HEK293 (cell line): ENCODE data around the gene OCLN.

ENCODE experiments used
- GLI2 ChIP-seq: fragments of 450-650 bp; formaldehyde crosslinking; IDR thresholded peaks from 2 replicates; pipeline ENCODE4; 2017; ENCODE audit warnings: missing biosample characterization, missing genetic modification characterization, low read depth, borderline replicate concordance
- KLF10 ChIP-seq: fragments of 450-650 bp; IDR thresholded peaks from 2 replicates; pipeline ENCODE4 v1.5.1; 2018; ENCODE audit warnings: missing biosample characterization, mild to moderate bottlenecking, missing genetic modification characterization
- KLF7 ChIP-seq: fragments of 450-650 bp; formaldehyde crosslinking; IDR thresholded peaks from 2 replicates; pipeline ENCODE4 v1.5.1; 2016; ENCODE audit warnings: missing biosample characterization, missing genetic modification characterization, borderline replicate concordance
- YY1 ChIP-seq: fragments of 450-650 bp; formaldehyde crosslinking; IDR thresholded peaks from 2 replicates; pipeline ENCODE4 v1.5.1; 2018; ENCODE audit warnings: missing biosample characterization, missing genetic modification characterization
- ZBTB10 ChIP-seq: fragments of 450-650 bp; formaldehyde crosslinking; IDR thresholded peaks from 2 replicates; pipeline ENCODE4 v1.5.1; 2016; ENCODE audit warnings: missing biosample characterization, missing genetic modification characterization
- ZBTB7A ChIP-seq: fragments of 450-650 bp; formaldehyde crosslinking; IDR thresholded peaks from 2 replicates; pipeline ENCODE4 v1.5.1; 2016; ENCODE audit warnings: low read depth, missing biosample characterization, missing genetic modification characterization
- ZFP41 ChIP-seq: fragments of 450-650 bp; formaldehyde crosslinking; IDR thresholded peaks from 2 replicates; pipeline ENCODE4 v1.5.1; 2016; ENCODE audit warnings: missing biosample characterization, missing genetic modification characterization, borderline replicate concordance
- ZNF132 ChIP-seq: fragments of 450-650 bp; formaldehyde crosslinking; IDR thresholded peaks from 2 replicates; pipeline ENCODE4 v1.5.1; 2017; ENCODE audit warnings: missing biosample characterization, missing genetic modification characterization, borderline replicate concordance
- ZNF2 ChIP-seq: fragments of 450-650 bp; formaldehyde crosslinking; IDR thresholded peaks from 2 replicates; pipeline ENCODE4 v1.5.1; 2016; ENCODE audit warnings: missing biosample characterization, missing genetic modification characterization
- ZNF266 ChIP-seq: fragments of 450-650 bp; formaldehyde crosslinking; IDR thresholded peaks from 2 replicates; pipeline ENCODE4 v1.5.1; 2016; ENCODE audit warnings: missing biosample characterization, missing genetic modification characterization, low read depth
- ZNF362 ChIP-seq: fragments of 450-650 bp; formaldehyde crosslinking; IDR thresholded peaks from 2 replicates; pipeline ENCODE4 v1.5.1; 2016; ENCODE audit warnings: missing biosample characterization, missing genetic modification characterization
- ZNF366 ChIP-seq: fragments of 450-650 bp; formaldehyde crosslinking; conservative IDR thresholded peaks from 2 replicates; pipeline ENCODE4 v1.5.1; 2016; ENCODE audit warnings: missing biosample characterization, missing genetic modification characterization
- ZNF37A ChIP-seq: fragments of 450-650 bp; IDR thresholded peaks from 2 replicates; pipeline ENCODE4 v1.5.1; 2018; ENCODE audit warnings: missing biosample characterization, missing genetic modification characterization
- ZNF426 ChIP-seq: fragments of 450-650 bp; formaldehyde crosslinking; IDR thresholded peaks from 2 replicates; pipeline ENCODE4 v1.5.1; 2017; ENCODE audit warnings: missing biosample characterization, missing genetic modification characterization, mild to moderate bottlenecking, inconsistent platforms, moderate library complexity
- ZNF510 ChIP-seq: fragments of 450-650 bp; formaldehyde crosslinking; IDR thresholded peaks from 2 replicates; pipeline ENCODE4 v1.5.1; 2018; ENCODE audit warnings: mild to moderate bottlenecking, missing genetic modification characterization, missing biosample characterization; ENCODE audit not compliant: insufficient replicate concordance
- ZNF600 ChIP-seq: fragments of 450-650 bp; formaldehyde crosslinking; IDR thresholded peaks from 2 replicates; pipeline ENCODE4 v1.5.1; 2016; ENCODE audit warnings: missing biosample characterization, missing genetic modification characterization
- ZNF621 ChIP-seq: fragments of 450-650 bp; formaldehyde crosslinking; IDR thresholded peaks from 2 replicates; pipeline ENCODE4 v1.5.1; 2017; ENCODE audit warnings: missing biosample characterization, missing genetic modification characterization
- ZNF707 ChIP-seq: fragments of 450-650 bp; formaldehyde crosslinking; IDR thresholded peaks from 2 replicates; pipeline ENCODE4 v1.5.1; 2016; ENCODE audit warnings: missing biosample characterization, missing genetic modification characterization
- ZNF777 ChIP-seq: fragments of 450-650 bp; formaldehyde crosslinking; IDR thresholded peaks from 2 replicates; pipeline ENCODE4 v1.5.1; 2017; ENCODE audit warnings: missing biosample characterization, missing genetic modification characterization, borderline replicate concordance
- ZNF785 ChIP-seq: fragments of 450-650 bp; formaldehyde crosslinking; IDR thresholded peaks from 2 replicates; pipeline ENCODE4 v1.5.1; 2016; ENCODE audit warnings: missing biosample characterization, missing genetic modification characterization
- TF ChIP-seq, protein P1 (sequence below): fragments of 450-650 bp; formaldehyde crosslinking; conservative IDR thresholded peaks from 2 replicates; pipeline ENCODE4 v1.5.1; 2016; ENCODE audit warnings: low read depth, missing biosample characterization, missing genetic modification characterization
- TF ChIP-seq, protein P2 (sequence below): fragments of 450-650 bp; formaldehyde crosslinking; IDR thresholded peaks from 2 replicates; pipeline ENCODE4 v1.5.1; 2016; ENCODE audit warnings: missing biosample characterization, missing genetic modification characterization
- TF ChIP-seq, protein P3 (sequence below): fragments of 450-650 bp; formaldehyde crosslinking; IDR thresholded peaks from 2 replicates; pipeline ENCODE4 v1.5.1; 2017; ENCODE audit warnings: missing biosample characterization, missing genetic modification characterization

Gene OCLN

DNA sequence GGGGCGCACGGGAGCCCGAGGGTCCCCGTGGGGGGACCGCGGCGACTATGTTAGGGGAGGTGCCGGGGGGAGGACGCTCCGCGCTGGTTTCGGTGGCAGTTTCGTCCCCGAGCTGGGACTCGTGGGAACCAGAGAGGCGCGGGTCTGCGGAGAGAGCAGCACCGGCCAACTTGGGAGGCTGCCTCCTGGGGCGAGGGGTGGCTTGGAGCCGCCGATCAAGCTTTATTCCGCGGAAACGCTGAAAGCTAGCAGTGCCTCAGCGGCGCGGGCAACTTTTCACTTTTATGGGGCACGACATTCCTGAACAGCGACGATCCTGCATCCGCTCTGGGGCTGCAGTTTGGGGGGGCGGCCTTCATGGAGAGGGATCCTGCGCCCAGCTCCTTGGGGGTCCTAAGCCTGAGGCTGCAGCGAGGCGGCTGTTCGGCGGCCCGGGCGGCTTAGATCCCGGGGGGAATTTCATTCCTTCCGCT is 369 bp downstream of the OCLN start (continued):
- TF ChIP-seq ZNF777 (tag by site-specific recombination) (no peak), KLF7 (tag by site-specific recombination) (no peak), ZNF2 (tag by site-specific recombination) (peak; percentile 14; the same call in 1 of the 2 replicates), ZNF785 (no peak), YY1 (no peak), ZNF426 (tag by site-specific recombination) (no peak), ZNF707 (tag by site-specific recombination) (no peak), ZBTB7A (tag by site-specific recombination) (0 out of 2 replicates have a peak, but pooled peaks have one; percentile 8), ZNF621 (tag by site-specific recombination) (no peak), ZNF366 (tag by site-specific recombination) (no peak), ZNF132 (tag by site-specific recombination) (no peak), ZNF600 (tag by site-specific recombination) (peak; percentile 55), KLF10 (no peak), ZNF510 (tag by site-specific recombination) (no peak), ZNF37A (tag by site-specific recombination) (no peak), ZFP41 (tag by site-specific recombination) (no peak), ZBTB10 (tag by site-specific recombination) (peak; percentile 49; the same call in 1 of the 2 replicates), ZNF266 (no peak), ZNF362 (tag by site-specific recombination) (no peak), GLI2 (tag by site-specific recombination) (no peak)
- TF ChIP-seq, protein P1, sequence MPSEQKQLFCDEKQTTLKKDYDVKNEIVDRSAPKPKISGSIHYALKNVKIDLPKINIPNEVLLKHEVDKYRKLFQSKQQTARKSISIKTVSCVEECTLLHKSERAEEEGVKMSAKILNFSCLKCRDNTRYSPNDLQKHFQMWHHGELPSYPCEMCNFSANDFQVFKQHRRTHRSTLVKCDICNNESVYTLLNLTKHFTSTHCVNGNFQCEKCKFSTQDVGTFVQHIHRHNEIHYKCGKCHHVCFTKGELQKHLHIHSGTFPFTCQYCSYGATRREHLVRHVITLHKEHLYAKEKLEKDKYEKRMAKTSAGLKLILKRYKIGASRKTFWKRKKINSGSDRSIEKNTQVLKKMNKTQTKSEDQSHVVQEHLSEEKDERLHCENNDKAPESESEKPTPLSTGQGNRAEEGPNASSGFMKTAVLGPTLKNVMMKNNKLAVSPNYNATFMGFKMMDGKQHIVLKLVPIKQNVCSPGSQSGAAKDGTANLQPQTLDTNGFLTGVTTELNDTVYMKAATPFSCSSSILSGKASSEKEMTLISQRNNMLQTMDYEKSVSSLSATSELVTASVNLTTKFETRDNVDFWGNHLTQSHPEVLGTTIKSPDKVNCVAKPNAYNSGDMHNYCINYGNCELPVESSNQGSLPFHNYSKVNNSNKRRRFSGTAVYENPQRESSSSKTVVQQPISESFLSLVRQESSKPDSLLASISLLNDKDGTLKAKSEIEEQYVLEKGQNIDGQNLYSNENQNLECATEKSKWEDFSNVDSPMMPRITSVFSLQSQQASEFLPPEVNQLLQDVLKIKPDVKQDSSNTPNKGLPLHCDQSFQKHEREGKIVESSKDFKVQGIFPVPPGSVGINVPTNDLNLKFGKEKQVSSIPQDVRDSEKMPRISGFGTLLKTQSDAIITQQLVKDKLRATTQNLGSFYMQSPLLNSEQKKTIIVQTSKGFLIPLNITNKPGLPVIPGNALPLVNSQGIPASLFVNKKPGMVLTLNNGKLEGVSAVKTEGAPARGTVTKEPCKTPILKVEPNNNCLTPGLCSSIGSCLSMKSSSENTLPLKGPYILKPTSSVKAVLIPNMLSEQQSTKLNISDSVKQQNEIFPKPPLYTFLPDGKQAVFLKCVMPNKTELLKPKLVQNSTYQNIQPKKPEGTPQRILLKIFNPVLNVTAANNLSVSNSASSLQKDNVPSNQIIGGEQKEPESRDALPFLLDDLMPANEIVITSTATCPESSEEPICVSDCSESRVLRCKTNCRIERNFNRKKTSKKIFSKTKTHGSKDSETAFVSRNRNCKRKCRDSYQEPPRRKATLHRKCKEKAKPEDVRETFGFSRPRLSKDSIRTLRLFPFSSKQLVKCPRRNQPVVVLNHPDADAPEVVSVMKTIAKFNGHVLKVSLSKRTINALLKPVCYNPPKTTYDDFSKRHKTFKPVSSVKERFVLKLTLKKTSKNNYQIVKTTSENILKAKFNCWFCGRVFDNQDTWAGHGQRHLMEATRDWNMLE = no peak
- TF ChIP-seq, protein P2, sequence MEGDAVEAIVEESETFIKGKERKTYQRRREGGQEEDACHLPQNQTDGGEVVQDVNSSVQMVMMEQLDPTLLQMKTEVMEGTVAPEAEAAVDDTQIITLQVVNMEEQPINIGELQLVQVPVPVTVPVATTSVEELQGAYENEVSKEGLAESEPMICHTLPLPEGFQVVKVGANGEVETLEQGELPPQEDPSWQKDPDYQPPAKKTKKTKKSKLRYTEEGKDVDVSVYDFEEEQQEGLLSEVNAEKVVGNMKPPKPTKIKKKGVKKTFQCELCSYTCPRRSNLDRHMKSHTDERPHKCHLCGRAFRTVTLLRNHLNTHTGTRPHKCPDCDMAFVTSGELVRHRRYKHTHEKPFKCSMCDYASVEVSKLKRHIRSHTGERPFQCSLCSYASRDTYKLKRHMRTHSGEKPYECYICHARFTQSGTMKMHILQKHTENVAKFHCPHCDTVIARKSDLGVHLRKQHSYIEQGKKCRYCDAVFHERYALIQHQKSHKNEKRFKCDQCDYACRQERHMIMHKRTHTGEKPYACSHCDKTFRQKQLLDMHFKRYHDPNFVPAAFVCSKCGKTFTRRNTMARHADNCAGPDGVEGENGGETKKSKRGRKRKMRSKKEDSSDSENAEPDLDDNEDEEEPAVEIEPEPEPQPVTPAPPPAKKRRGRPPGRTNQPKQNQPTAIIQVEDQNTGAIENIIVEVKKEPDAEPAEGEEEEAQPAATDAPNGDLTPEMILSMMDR = no peak
- TF ChIP-seq, protein P3, sequence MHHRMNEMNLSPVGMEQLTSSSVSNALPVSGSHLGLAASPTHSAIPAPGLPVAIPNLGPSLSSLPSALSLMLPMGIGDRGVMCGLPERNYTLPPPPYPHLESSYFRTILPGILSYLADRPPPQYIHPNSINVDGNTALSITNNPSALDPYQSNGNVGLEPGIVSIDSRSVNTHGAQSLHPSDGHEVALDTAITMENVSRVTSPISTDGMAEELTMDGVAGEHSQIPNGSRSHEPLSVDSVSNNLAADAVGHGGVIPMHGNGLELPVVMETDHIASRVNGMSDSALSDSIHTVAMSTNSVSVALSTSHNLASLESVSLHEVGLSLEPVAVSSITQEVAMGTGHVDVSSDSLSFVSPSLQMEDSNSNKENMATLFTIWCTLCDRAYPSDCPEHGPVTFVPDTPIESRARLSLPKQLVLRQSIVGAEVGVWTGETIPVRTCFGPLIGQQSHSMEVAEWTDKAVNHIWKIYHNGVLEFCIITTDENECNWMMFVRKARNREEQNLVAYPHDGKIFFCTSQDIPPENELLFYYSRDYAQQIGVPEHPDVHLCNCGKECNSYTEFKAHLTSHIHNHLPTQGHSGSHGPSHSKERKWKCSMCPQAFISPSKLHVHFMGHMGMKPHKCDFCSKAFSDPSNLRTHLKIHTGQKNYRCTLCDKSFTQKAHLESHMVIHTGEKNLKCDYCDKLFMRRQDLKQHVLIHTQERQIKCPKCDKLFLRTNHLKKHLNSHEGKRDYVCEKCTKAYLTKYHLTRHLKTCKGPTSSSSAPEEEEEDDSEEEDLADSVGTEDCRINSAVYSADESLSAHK (tag by site-specific recombination) = peak; percentile 73
